Activated CD8-positive, alpha-beta memory T cell treated with anti-CD3 and anti-CD28 coated beads, Interleukin-2, amount 50 U/mL, for 24 hours (primary cell): ENCODE results near the gene MED15.
"Not testable (repeated sequence)": the region's sequence is repeated elsewhere in the genome, so short reads cannot be mapped to it uniquely, and the experiment has no call there.

Experiments
- DNase-seq: peaks from one replicate; pipeline ENCODE4 v3.0.0-alpha.2; 2020; ENCODE audit errors: extremely low read depth

Gene MED15, protein sequence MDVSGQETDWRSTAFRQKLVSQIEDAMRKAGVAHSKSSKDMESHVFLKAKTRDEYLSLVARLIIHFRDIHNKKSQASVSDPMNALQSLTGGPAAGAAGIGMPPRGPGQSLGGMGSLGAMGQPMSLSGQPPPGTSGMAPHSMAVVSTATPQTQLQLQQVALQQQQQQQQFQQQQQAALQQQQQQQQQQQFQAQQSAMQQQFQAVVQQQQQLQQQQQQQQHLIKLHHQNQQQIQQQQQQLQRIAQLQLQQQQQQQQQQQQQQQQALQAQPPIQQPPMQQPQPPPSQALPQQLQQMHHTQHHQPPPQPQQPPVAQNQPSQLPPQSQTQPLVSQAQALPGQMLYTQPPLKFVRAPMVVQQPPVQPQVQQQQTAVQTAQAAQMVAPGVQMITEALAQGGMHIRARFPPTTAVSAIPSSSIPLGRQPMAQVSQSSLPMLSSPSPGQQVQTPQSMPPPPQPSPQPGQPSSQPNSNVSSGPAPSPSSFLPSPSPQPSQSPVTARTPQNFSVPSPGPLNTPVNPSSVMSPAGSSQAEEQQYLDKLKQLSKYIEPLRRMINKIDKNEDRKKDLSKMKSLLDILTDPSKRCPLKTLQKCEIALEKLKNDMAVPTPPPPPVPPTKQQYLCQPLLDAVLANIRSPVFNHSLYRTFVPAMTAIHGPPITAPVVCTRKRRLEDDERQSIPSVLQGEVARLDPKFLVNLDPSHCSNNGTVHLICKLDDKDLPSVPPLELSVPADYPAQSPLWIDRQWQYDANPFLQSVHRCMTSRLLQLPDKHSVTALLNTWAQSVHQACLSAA

DNA sequence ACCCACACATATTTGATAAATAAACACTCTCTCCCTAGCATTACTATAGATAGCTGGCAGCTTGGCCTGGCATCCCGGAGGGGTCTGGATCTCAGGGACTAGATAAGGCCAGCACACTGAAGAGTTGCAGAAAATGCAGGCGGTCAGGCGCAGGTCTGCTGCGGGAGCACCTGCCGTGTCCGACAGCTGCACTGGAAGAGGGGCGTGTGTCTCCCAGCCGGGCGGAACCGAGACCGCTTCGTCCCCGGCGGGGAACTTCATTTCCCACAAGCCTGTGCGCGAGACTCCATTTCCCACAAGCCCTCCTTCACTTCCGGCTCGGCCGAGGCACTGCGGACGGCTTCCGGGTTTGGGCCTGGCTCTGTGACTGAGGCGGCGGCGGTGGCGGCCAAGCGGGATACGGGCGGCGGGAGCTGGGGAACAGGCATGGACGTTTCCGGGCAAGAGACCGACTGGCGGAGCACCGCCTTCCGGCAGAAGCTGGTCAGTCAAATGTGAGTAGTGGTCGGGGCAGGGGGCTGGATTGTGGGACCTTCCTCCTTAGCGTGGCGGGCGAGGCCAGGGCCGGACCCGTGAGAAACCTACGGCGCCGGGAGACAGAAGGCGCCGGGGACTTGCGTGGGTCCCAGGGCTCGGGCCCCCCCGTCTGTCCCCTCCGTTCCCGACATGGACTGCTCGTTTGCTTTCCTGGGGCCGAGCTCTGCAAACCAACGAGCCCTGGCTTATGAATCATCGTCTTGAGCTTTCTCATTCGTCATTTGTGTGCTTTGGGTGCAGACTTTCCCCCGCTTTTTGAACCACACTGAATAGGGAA is at the start of gene MED15:
Gene MED15 (plus strand): TSS at position 358 of the 814 bp plus-strand sequence. CDS start 69 bp downstream, at position 427.
- DNase-seq, result peak; percentile 66

- no peak for DNase-seq
Measured at GRCh38 chr22:20458530-20459151, 48.8 kb upstream of the MED15 start.

DNA sequence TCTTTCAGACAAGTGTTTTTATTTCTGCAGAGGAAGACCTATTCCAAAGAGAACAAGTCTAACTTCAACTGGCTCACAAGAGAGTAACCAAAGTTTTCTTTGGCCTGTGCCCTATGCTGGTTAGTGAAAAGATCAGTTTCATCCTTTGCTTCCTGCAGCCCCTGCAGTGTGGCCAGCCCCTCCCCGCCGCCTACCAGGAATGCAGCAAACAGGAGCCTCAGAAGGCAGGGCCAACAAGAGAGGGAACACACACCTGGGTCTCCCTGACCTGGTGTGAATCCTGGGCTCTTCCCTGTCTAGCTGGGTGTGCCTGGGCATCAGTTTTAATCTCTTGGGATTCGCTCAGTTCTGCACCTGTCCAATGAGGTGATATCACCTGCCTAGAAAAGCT is 48.3 kb upstream of the MED15 start:
- no peak for DNase-seq

DNA sequence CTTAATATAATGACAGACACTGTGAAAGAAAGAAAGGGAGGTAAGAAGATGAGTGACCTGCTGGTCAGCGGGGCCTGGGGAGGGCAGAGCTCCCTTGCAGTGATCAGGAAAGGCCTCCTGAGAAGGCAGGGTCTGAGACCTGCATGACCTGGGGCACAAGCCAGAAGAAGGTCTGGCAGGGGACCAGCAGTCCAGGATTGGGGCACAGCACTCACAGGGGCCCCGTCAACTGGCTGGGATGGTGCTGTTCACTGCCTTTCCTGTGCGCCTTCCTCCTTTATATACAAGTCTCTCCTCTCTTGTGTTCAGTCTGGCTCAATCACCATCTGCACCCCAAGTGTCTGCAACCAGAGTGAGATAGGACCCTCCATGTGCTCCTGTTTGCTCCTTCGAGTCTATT is 47.5 kb upstream of the MED15 start:
- DNase-seq, result no peak

DNA sequence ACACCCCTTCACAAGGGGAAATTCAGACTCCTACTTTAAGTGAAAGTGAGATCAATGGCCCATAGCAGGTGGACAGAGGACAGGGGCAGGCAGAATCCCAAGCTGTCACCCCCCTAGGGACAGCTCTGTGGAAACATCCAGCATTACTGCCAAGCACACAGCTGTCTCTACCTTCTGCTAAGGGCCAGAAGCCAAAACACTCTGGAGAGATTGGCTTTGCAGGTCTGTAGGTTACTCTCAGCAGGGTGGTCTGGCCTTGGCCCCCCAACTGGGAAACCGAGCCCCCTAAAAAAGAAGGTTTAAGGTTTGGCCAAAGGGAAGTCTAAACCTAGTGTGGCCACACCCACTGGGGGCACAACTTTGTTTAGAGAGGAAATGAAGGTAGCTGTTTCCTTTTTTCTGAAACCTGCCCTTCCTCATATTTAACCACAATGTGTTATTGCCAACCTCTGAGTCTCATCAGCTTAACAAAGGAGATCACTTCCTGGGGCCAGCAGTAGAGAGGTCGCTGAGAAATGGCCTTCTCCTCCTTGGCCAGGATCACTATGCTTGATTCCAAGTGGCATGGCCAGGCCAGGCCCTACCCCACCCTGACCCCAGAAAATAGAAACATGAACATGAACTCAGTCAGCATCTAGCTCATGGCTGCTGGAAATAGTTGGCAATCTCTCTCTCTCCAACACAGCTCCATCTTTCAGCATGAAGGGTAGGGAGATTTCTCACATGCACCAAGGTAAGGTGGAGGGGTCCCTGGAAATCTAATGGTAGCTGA is 43.9 kb upstream of the MED15 start:
- no peak for DNase-seq

GRCh38 chr22:20464096-20464614 is 43.3 kb upstream of the MED15 start:
- no peak for DNase-seq

- no peak for DNase-seq
Measured at GRCh38 chr22:20464912-20465758, 42.3 kb upstream of the MED15 start.

- DNase-seq, result no peak
Measured at GRCh38 chr22:20465759-20466077, 41.7 kb upstream of the MED15 start.

DNA sequence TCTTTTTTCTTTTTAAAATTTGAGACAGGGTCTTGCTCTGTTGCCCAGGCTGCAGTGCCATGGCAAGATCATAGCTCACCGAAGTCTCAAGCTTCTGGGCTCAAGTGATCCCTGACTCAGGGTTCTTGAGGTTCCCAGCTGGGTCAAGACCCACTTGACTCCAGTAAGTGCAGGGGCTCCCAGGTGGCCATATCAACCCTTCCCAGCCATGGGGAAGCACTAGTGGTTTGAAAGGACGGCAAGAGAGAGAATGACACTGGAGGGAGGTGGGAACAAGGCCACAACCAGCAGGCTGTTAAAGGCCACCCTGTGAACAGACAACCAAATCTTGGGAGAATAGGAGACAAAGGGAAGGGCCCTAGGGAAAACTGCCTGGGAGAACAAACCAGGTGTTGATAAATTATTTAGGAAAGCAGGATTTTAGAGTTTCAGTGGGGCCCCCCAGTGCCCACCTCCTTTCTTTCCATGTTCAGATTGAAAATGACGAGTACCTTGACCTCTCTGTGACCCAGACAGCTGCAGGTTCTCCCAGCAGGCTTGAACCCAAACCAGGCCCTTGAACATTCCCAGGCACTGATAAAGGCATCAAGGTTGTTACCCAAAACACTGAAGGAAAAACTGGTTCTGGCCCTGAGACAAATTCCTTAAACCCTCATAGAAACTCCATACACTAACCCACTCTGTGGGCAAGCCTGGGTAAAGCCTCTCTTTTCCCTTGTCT is 40.6 kb upstream of the MED15 start:
- DNase-seq, result no peak

DNA sequence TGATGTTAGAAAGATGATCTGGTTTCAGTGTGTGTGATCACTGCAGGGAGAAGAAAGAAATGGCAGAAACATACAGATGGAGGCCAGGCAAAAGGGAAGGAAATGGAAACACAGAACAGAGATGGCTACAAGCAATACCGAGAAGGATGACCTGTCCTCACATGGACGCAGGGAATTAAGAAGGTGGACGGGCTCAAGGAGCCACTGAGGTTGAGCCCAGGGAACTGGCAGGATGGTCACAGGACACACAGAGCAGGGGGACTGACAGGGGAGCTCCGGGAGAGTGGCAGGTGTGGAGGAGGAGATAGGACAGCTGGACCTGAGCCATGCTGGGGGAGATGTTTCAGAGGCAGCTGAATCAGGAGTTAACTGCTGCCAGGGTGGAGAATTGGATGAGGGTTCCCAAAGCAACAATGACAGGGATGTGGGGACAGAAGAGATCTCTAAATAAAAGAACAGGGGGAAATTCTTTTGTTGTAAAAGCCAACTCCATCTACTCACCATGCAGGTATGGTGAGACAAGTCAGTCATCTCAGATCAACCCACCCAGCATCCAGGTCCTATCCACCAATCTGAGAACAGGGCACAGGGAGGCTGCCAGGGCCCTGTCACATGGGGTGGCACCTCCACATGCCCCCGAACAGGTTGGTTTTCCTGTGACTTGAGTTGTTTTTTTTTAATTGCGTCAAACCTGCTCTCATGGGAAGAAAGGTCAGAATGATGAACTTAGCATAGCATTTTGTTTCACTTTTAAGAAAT is 38.1 kb upstream of the MED15 start:
- DNase-seq, result no peak

DNA sequence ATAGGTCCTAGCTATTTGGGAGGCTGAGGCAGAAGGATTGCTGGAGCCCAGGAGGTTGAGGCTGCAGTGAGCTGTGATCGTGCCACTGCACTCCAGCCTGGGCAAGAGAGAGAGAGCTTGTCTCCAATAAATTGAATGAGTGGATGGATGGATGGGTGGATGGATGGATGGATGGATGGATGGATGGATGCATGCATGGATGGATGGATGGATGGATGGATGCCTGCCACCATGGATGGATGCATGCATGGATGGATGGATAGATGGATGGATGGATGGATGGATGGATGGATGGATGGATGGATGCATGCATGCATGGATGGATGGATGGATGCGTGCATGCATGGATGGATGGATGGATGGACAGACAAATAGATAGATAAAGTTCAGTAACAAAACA is 36.9 kb upstream of the MED15 start:
- DNase-seq, result not testable (repeated sequence)

DNA sequence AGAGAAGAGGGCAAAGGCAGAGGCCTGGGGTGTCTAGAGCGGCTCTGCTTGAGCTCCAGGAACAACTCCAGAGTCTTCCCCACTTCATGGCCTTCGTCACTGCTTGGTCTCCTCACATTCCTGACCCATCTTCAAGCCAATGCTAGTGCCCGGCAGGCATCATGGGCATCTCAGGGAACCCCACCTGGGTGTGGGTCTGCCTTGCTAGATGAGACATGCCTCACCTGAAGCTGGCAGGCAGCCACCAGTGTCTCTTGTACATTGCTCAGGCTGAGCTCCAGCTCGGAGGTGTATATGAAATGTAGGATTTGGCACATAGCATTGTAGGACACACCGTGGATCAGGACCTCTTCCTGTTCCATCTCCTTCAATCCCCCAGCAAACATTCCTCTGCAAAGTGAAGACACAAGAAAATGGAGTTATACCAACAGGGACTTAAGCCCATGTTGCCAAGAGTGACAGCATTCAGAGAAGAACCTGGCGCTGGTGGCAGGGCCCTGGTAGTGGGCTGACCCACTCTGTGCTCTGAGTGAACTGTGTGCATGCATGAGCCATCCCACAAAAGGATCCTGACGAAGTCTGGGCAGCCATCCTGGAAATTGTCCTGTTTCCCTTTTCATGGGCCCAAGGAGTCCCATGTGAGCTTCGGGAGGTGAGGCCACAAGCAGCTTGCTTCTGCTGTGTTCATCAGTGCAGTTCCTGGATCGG is 36.1 kb upstream of the MED15 start:
- no peak for DNase-seq

- no peak for DNase-seq
Measured at GRCh38 chr22:20472629-20473442, 34.6 kb upstream of the MED15 start.

DNA sequence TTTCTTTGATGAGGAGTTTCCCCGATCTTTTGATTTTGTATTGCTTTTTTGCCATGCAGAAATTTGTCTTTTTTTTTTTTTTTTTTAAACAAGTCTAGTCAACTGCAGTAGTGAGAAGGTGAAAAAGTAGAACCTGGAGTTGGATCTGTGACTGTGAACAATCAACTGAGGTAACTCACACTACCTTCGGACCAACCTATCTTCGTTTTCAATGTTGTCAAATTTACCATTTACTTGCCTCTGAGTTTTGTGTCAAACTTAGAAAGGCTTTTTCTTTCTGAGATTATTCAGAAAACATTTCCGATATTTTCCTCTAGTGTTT is 32.3 kb upstream of the MED15 start:
- DNase-seq, result no peak

- not testable (repeated sequence) for DNase-seq
Measured at GRCh38 chr22:20475569-20475968, 31.8 kb upstream of the MED15 start.

GRCh38 chr22:20478059-20478458 is 29.4 kb upstream of the MED15 start:
- not testable (repeated sequence) for DNase-seq

DNA sequence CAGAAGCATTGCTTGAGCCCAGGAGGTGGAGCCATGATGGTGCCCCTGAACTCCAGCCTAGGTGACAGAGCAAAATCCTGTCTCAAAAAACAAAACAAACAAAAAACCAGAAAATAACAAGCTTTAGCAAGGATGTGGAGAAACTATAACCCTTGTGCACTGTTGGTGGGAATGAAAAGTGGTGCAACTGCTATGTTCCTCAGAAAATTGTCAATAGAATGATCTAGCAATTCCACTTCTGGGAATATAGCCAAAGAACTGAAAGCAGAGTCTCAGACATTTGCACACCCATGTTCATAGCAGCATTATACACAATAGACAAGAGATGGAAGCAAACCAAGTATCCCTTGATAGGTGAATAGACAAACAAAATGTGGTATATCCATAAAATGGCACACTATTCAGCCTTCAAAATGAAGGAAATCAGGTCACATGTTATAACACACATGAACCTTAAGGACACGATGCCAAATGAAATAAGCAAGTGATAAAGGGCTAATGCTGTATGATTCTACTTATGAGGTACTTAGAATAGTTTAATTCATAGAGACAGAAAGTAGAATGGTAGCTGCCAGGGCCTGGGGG is 27.7 kb upstream of the MED15 start:
- DNase-seq, result no peak
